GM12878 (cell line): ENCODE results near the gene HHAT. TPM values are rescaled to one million over a fixed set of nuclear protein-coding genes. Genes with fewer than 3 reads are reported as not detected.

Experiments
- ATAC-seq: fragments of 200-7000 bp; cut with Tn5 transposase; 3 replicates; pipeline ENCODE4 v1.9.1; 2020; ENCODE audit warnings: mild to moderate bottlenecking, moderate library complexity
- BruUV-seq: library from RNA; stranded (reverse); fragments of 400-500 nt; replicated peaks from 2 replicates; lab custom pipeline; 2021; lab: Mats Ljungman, UMichigan
- CTCF ChIA-PET: fragments of 300-600 bp; sonication (Branson Sonifier 250); formaldehyde crosslinking; extraction: SDS; loops from one replicate; lab custom pipeline; 2021; ENCODE audit warnings: inconsistent platforms; lab: Yijun Ruan, JAX
- POLR2A ChIA-PET: fragments of 350-600 bp; formaldehyde crosslinking; extraction: SDS; loops from one replicate; lab custom pipeline; 2021; ENCODE audit warnings: inconsistent platforms; lab: Charles Lee
- RAD21 ChIA-PET: fragments of 300-600 bp; sonication (Branson Sonifier 250); formaldehyde crosslinking; loops from one replicate; lab custom pipeline; 2023; ENCODE audit warnings: antibody characterized with exemption; ENCODE audit not compliant: unreplicated experiment; lab: Charles Lee
- SMC1A ChIA-PET: fragments of 300-600 bp; sonication (Branson Sonifier 250); formaldehyde crosslinking; loops from one replicate; lab custom pipeline; 2023; ENCODE audit not compliant: unreplicated experiment, uncharacterized antibody; lab: Charles Lee
- DNase-seq: peaks from one replicate; pipeline ENCODE4 v3.0.0-alpha.2; 2011; ENCODE audit warnings: low read depth, low spot score
- FAIRE-seq: peaks from 3 replicates; lab custom pipeline; 2011; peaks lifted over from hg19 to GRCh38; lab: Jason Lieb, UNC
- H2AFZ ChIP-seq: 2 replicates; pipeline ENCODE4 v1.6.0; 2011; ENCODE audit warnings: low read depth, low read length, control low read depth; ENCODE audit not compliant: control insufficient read depth
- H3K27ac ChIP-seq: 2 replicates; pipeline ENCODE4 v1.5.1; 2011; ENCODE audit warnings: control low read depth; ENCODE audit not compliant: control insufficient read depth, insufficient read depth
- H3K27me3 ChIP-seq, 2 experiments: replicated peaks in 1 of 2; 2 replicates each; pipeline versions ENCODE4 v1.6.0 to v1.6.1; 2011; ENCODE audit warnings: low read length in 1 of 2; ENCODE audit not compliant: control insufficient read depth in 2 of 2, insufficient read depth in 2 of 2
- H3K36me3 ChIP-seq, 2 experiments: 2 replicates each; pipeline ENCODE4 v1.5.1; 2011; ENCODE audit warnings: low read length in 1 of 2; ENCODE audit not compliant: control insufficient read depth in 2 of 2, insufficient read depth in 2 of 2
- H3K4me1 ChIP-seq: 2 replicates; pipeline ENCODE4 v1.6.1; 2011; ENCODE audit warnings: mild to moderate bottlenecking, low read length, moderate library complexity, mixed read lengths; ENCODE audit not compliant: control insufficient read depth, insufficient read depth
- H3K4me2 ChIP-seq: 2 replicates; pipeline ENCODE4 v1.6.0; 2011; ENCODE audit warnings: control low read depth; ENCODE audit not compliant: control insufficient read depth, insufficient read depth
- H3K4me3 ChIP-seq: fragments of 200-600 bp; sonication (generic); 2 replicates; pipeline ENCODE4 v1.5.1; 2016
- H3K79me2 ChIP-seq: 2 replicates; pipeline ENCODE4 v1.6.0; 2011; ENCODE audit warnings: low read length; ENCODE audit not compliant: control insufficient read depth, insufficient read depth
- H3K9ac ChIP-seq: 2 replicates; pipeline ENCODE4 v1.8.0; 2011; ENCODE audit warnings: low read length, control low read depth, mixed read lengths; ENCODE audit not compliant: control insufficient read depth, insufficient read depth
- H3K9me3 ChIP-seq: replicated peaks from 3 replicates; pipeline ENCODE4 v1.5.1; 2011; ENCODE audit warnings: mild to moderate bottlenecking, low read length; ENCODE audit not compliant: control insufficient read depth, insufficient read depth
- H4K20me1 ChIP-seq: 2 replicates; pipeline ENCODE4 v1.6.0; 2011; ENCODE audit not compliant: control insufficient read depth, insufficient read depth
- ATF7 ChIP-seq: fragments of 450-650 bp; IDR thresholded peaks from 2 replicates; pipeline ENCODE4 v1.6.1; 2016; ENCODE audit warnings: low read depth, mild to moderate bottlenecking
- GABPA ChIP-seq: IDR thresholded peaks from 2 replicates; pipeline ENCODE4 v1.6.1; 2014; ENCODE audit warnings: antibody characterized with exemption, low read depth, mild to moderate bottlenecking, inconsistent platforms
- HCFC1 ChIP-seq: fragments of 150-350 bp; IDR thresholded peaks from 2 replicates; pipeline ENCODE4 v1.6.1; 2014; ENCODE audit warnings: low read length
- HDAC2 ChIP-seq: fragments of 200-600 bp; sonication (generic); IDR thresholded peaks from 2 replicates; pipeline ENCODE4 v1.6.1; 2017
- SKIL ChIP-seq: fragments of 450-650 bp; IDR thresholded peaks from 2 replicates; pipeline ENCODE4 v1.6.1; 2017; ENCODE audit warnings: mild to moderate bottlenecking, low read depth, inconsistent platforms; ENCODE audit not compliant: poor library complexity, severe bottlenecking
- SUPT20H ChIP-seq: IDR thresholded peaks from 2 replicates; pipeline ENCODE4 v1.6.1; 2011; ENCODE audit warnings: low read depth, mild to moderate bottlenecking, low read length, moderate library complexity, borderline replicate concordance; ENCODE audit not compliant: control insufficient read depth
- TAF1 ChIP-seq: IDR thresholded peaks from 2 replicates; pipeline ENCODE4 v1.6.1; 2011; ENCODE audit warnings: mild to moderate bottlenecking, low read depth, low read length, borderline replicate concordance
- WRNIP1 ChIP-seq: IDR thresholded peaks from 2 replicates; pipeline ENCODE4 v1.6.1; 2011; ENCODE audit warnings: low read depth, low read length, improper control_type of control experiment, borderline replicate concordance
- in situ Hi-C: fragments of 300-500 bp; cut with MboI; formaldehyde crosslinking; loops from 9 replicates; pipeline ENCODE4 v1.14.3; 2018; ENCODE audit warnings: mixed read lengths
- intact Hi-C: fragments of 100-400 bp; cut with micrococcal nuclease; formaldehyde crosslinking; loops from one replicate; pipeline ENCODE4 v1.14.2; 2022; ENCODE audit not compliant: unreplicated experiment
- polyA plus RNA-seq, 11 experiments: library from polyadenylated mRNA; depleted of rRNA in 4 of 11; unstranded in 6 of 11; stranded (reverse) in 5 of 11; fragments of >200 nt; fragmentation: Nextera tagmentation in 4 of 11; fragmentation: Illumina TruSeq in 1 of 11; extraction: Ambion mirVana in 4 of 11; extraction: Trizol in 1 of 11; gene quantifications; 1 replicate in 1 of 11; 2 replicates in 10 of 11; pipeline versions ENCODE4 v1.2.1 to v1.2.3, GENCODE V29; 2011 to 2016; ENCODE audit warnings: inconsistent platforms in 2 of 11, missing spikeins in 2 of 11, low read depth in 1 of 11
- total RNA-seq, 4 experiments: library from RNA; depleted of rRNA in 3 of 4; stranded (reverse); fragments of >200 nt in 3 of 4; fragmentation: Illumina TruSeq in 1 of 4; extraction: Trizol in 1 of 4; gene quantifications; 2 replicates each; pipeline versions ENCODE4 v1.2.1 to v1.2.3, GENCODE V29; 2013 to 2021

HHAT gene
- total and polyA plus RNA-seq, 10 of the 15 experiments (the other 5 are each of a cell fraction or from before 2014, with no cell fraction given), result 1.2 to 37.6 (median 2.6) TPM

- H4K20me1 ChIP-seq, result no peaks in the 10 kb centered on the region
- no peaks in the 10 kb centered on the region for H3K36me3 ChIP-seq
- BruUV-seq, result no TSS peak
- no peak overlapping the region for H3K27ac ChIP-seq
- H3K9me3 ChIP-seq, result no peaks in the 10 kb centered on the region; the same call in 2 of the 3 replicates
- SMC1A ChIA-PET, result interaction anchor here (0.6 to 26.8 kb wide), 9 partner anchors 6 to 242 kb away, joined by 3 to 683 read pairs (median 4); no protein-coding TSS in a partner anchor
- H2AFZ ChIP-seq, result no peak overlapping the region
- DNase-seq (no peak), FAIRE-seq (no peak), ATAC-seq (no peak)
- no peaks in the 10 kb centered on the region for H3K4me1 ChIP-seq
- intact Hi-C loops (no loop called here), in situ Hi-C loops (no loop called here)
- no peaks in the 10 kb centered on the region for H3K79me2 ChIP-seq
- POLR2A ChIA-PET, result interaction anchor here (0.6 to 3.0 kb wide), 7 partner anchors 8 to 519 kb away, joined by 3 to 23 read pairs (median 5); no protein-coding TSS in a partner anchor
- H3K4me2 ChIP-seq, result no peak overlapping the region
- no peak overlapping the region for H3K4me3 ChIP-seq
- CTCF ChIA-PET, result interaction anchor here (0.6 to 3.7 kb wide), 9 partner anchors 10 to 601 kb away, joined by 3 to 39 read pairs (median 8); no protein-coding TSS in a partner anchor
- no peak overlapping the region for H3K9ac ChIP-seq
- H3K27me3 ChIP-seq, result no peaks in the 10 kb centered on the region
- RAD21 ChIA-PET, result interaction anchor here (0.5 to 7.4 kb wide), 6 partner anchors 9 to 363 kb away, joined by 3 to 59 read pairs (median 13); no protein-coding TSS in a partner anchor
- TF ChIP-seq HCFC1 (no peak), ATF7 (no peak), SKIL (no peak), HDAC2 (no peak), WRNIP1 (no peak), TAF1 (no peak), GABPA (no peak), SUPT20H (no peak)
Observed at GRCh38 chr1:210384625-210385024, 55.9 kb downstream of the HHAT start.
